K562 (cell line): ENCODE data around the gene ATP5ME.
"Not testable (repeated sequence)": the region's sequence is repeated elsewhere in the genome, so short reads cannot be mapped to it uniquely, and the experiment has no call there.

Experiments used
- BMI1 ChIP-seq: fragments of 150-350 bp; IDR thresholded peaks from 2 replicates; pipeline ENCODE4 v1.6.1; 2014; ENCODE audit warnings: low read length
- FOSL1 ChIP-seq: fragments of 200-800 bp; sonication (Bioruptor generic); conservative IDR thresholded peaks from 2 replicates; pipeline ENCODE4 v1.6.1; 2016; ENCODE audit warnings: missing genetic modification characterization, missing compliant biosample characterization
- MXI1 ChIP-seq: IDR thresholded peaks from 2 replicates; pipeline ENCODE4 v1.6.1; 2011; ENCODE audit warnings: low read depth, mild to moderate bottlenecking, improper control_type of control experiment, low read length
- POLR2AphosphoS5 ChIP-seq: IDR thresholded peaks from 2 replicates; pipeline ENCODE4 v1.6.1; 2011; ENCODE audit warnings: mild to moderate bottlenecking, low read depth, low read length, moderate library complexity; ENCODE audit not compliant: control insufficient read depth, insufficient read depth
- SIX5 ChIP-seq, 2 experiments: IDR thresholded peaks; 2 replicates each; pipeline ENCODE4 v1.6.1; 2011; ENCODE audit warnings: low read length in 2 of 2, borderline replicate concordance in 1 of 2, low read depth in 1 of 2, mild to moderate bottlenecking in 1 of 2, moderate library complexity in 1 of 2; ENCODE audit not compliant: insufficient read depth in 1 of 2
- ZNF274 ChIP-seq: IDR thresholded peaks from 2 replicates; pipeline ENCODE4 v1.6.1; 2011; ENCODE audit warnings: low read depth, mild to moderate bottlenecking, low read length, moderate library complexity, borderline replicate concordance
- ZZZ3 ChIP-seq: fragments of 450-650 bp; IDR thresholded peaks from 2 replicates; pipeline ENCODE4 v1.6.1; 2016; ENCODE audit warnings: antibody characterized with exemption, mild to moderate bottlenecking, moderate library complexity
- TF ChIP-seq, protein P1 (sequence below), 3 experiments: IDR thresholded peaks in 2 of 3; conservative IDR thresholded peaks in 1 of 3; 2 replicates each; pipeline ENCODE4 v1.5.1; 2011 to 2012; ENCODE audit warnings: low read length in 3 of 3, mild to moderate bottlenecking in 3 of 3, control low read depth in 2 of 3, improper control_type of control experiment in 1 of 3, inconsistent platforms in 1 of 3, low read depth in 1 of 3, mixed read lengths in 1 of 3, moderate library complexity in 1 of 3; ENCODE audit not compliant: insufficient read depth in 2 of 3
- TF ChIP-seq, protein P2 (sequence below): sonication (generic); formaldehyde crosslinking; IDR thresholded peaks from 2 replicates; pipeline ENCODE4 v1.8.1; 2022; ENCODE audit warnings: missing genetic modification reagents

DNA sequence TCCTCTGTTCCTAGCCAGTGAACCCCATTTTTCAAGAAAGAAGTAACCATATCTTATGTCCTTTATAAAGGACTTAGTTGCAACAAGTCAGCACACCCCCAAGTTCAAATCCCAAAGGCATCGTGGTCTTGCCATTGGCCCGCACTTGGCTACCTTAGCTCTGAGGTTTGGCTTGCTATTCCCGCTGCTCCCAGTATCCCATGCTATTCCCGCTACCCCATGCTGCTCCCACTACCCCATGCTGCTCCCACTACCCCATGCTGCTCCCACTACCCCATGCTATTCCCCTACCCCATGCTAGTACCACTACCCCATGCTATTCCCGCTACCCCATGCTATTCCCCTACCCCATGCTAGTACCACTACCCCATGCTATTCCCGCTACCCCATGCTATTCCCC is 5.9 kb downstream of the ATP5ME start:
- TF ChIP-seq ZNF274; FOSL1 (tag); ZZZ3; BMI1; SIX5 (IDR thresholded peaks at IDR 0.05; ENCODE audit: borderline replicate concordance in 1 of 2, insufficient read depth in 1 of 2, low read depth in 1 of 2, low read length in 2 of 2); POLR2AphosphoS5; MXI1: not testable (repeated sequence)
- TF ChIP-seq, protein P1, sequence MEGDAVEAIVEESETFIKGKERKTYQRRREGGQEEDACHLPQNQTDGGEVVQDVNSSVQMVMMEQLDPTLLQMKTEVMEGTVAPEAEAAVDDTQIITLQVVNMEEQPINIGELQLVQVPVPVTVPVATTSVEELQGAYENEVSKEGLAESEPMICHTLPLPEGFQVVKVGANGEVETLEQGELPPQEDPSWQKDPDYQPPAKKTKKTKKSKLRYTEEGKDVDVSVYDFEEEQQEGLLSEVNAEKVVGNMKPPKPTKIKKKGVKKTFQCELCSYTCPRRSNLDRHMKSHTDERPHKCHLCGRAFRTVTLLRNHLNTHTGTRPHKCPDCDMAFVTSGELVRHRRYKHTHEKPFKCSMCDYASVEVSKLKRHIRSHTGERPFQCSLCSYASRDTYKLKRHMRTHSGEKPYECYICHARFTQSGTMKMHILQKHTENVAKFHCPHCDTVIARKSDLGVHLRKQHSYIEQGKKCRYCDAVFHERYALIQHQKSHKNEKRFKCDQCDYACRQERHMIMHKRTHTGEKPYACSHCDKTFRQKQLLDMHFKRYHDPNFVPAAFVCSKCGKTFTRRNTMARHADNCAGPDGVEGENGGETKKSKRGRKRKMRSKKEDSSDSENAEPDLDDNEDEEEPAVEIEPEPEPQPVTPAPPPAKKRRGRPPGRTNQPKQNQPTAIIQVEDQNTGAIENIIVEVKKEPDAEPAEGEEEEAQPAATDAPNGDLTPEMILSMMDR (IDR thresholded peaks at IDR 0.05 in 2 of 3, conservative IDR thresholded peaks at IDR 0.05 in 1 of 3; ENCODE audit: insufficient read depth in 2 of 3, low read depth in 1 of 3, low read length in 3 of 3): not testable (repeated sequence)
- TF ChIP-seq, protein P2, sequence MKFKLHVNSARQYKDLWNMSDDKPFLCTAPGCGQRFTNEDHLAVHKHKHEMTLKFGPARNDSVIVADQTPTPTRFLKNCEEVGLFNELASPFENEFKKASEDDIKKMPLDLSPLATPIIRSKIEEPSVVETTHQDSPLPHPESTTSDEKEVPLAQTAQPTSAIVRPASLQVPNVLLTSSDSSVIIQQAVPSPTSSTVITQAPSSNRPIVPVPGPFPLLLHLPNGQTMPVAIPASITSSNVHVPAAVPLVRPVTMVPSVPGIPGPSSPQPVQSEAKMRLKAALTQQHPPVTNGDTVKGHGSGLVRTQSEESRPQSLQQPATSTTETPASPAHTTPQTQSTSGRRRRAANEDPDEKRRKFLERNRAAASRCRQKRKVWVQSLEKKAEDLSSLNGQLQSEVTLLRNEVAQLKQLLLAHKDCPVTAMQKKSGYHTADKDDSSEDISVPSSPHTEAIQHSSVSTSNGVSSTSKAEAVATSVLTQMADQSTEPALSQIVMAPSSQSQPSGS: not testable (repeated sequence)
